Hepatocyte (in vitro differentiated cells): ENCODE results near the gene GCSAML. TPM values are rescaled to one million over a fixed set of nuclear protein-coding genes. Genes with fewer than 3 reads are reported as not detected.
"Not testable (repeated sequence)": the region's sequence is repeated elsewhere in the genome, so short reads cannot be mapped to it uniquely, and the experiment has no call there.

Experiments used
- DNase-seq: peaks from one replicate; pipeline ENCODE4 v3.0.0-alpha.2; 2016; ENCODE audit warnings: low spot score
- H2AFZ ChIP-seq: fragments of 200-600 bp; sonication (generic); 2 replicates; pipeline ENCODE4 v1.6.0; 2016; ENCODE audit warnings: antibody characterized with exemption, mild to moderate bottlenecking
- H3K27ac ChIP-seq: fragments of 200-600 bp; sonication (generic); 2 replicates; pipeline ENCODE4 v1.5.1; 2016; ENCODE audit warnings: mild to moderate bottlenecking
- H3K27me3 ChIP-seq: fragments of 200-600 bp; sonication (generic); 2 replicates; pipeline ENCODE4 v1.6.1; 2016
- H3K36me3 ChIP-seq: fragments of 200-600 bp; sonication (generic); replicated peaks from 2 replicates; pipeline ENCODE4 v1.5.1; 2016; ENCODE audit warnings: low read depth; ENCODE audit not compliant: insufficient read depth
- H3K4me1 ChIP-seq: fragments of 200-600 bp; sonication (generic); 2 replicates; pipeline ENCODE4 v1.5.1; 2016; ENCODE audit warnings: mild to moderate bottlenecking, moderate library complexity; ENCODE audit not compliant: insufficient read depth
- H3K4me2 ChIP-seq: fragments of 200-600 bp; sonication (generic); 2 replicates; pipeline ENCODE4 v1.6.0; 2016
- H3K4me3 ChIP-seq: fragments of 200-600 bp; sonication (generic); 2 replicates; pipeline ENCODE4 v1.5.1; 2016; ENCODE audit warnings: mild to moderate bottlenecking
- H3K79me2 ChIP-seq: fragments of 200-600 bp; sonication (generic); 2 replicates; pipeline ENCODE4 v1.6.0; 2017; ENCODE audit warnings: mild to moderate bottlenecking
- H3K9me2 ChIP-seq: fragments of 200-600 bp; sonication (generic); replicated peaks from 2 replicates; pipeline ENCODE4 v1.6.0; 2017; ENCODE audit warnings: mild to moderate bottlenecking; ENCODE audit not compliant: insufficient read depth
- H3K9me3 ChIP-seq: fragments of 200-600 bp; sonication (generic); 2 replicates; pipeline ENCODE4 v1.5.1; 2016; ENCODE audit warnings: low read depth, mild to moderate bottlenecking
- H4K20me1 ChIP-seq: fragments of 200-600 bp; sonication (generic); 2 replicates; pipeline ENCODE4 v1.6.0; 2016; ENCODE audit warnings: mild to moderate bottlenecking; ENCODE audit not compliant: insufficient read depth, poor library complexity, severe bottlenecking
- EZH2 ChIP-seq: fragments of 200-600 bp; sonication (generic); IDR thresholded peaks from 2 replicates; pipeline ENCODE4 v1.6.1; 2016; ENCODE audit warnings: antibody characterized with exemption, mild to moderate bottlenecking, borderline replicate concordance
- EZH2phosphoT487 ChIP-seq: fragments of 200-600 bp; sonication (generic); IDR thresholded peaks from one replicate; pipeline ENCODE4 v1.6.1; 2018; ENCODE audit warnings: antibody characterized with exemption, mild to moderate bottlenecking, low read depth, moderate library complexity; ENCODE audit not compliant: unreplicated experiment, severe bottlenecking
- whole genome bisulfite sequencing: methylation state at CpG from one replicate; pipeline ENCODE4 v1.1.6; 2016; ENCODE audit warnings: low lambda C conversion rate; ENCODE audit errors: missing lambda C conversion rate; 5-methylcytosine and 5-hydroxymethylcytosine counted together
- polyA plus RNA-seq: library from polyadenylated mRNA; unstranded; fragments of >200 nt; fragmentation: Nextera tagmentation; extraction: Ambion mirVana; gene quantifications from 2 replicates; pipeline ENCODE4 v1.2.1, GENCODE V29; 2016
- total RNA-seq: library from RNA; depleted of rRNA; stranded (reverse); fragments of >200 nt; gene quantifications from 2 replicates; pipeline ENCODE4 v1.2.3, GENCODE V29; 2014
- TF ChIP-seq, protein P1 (sequence below): fragments of 200-600 bp; sonication (generic); IDR thresholded peaks from 2 replicates; pipeline ENCODE4 v1.5.1; 2016; ENCODE audit warnings: antibody characterized with exemption, mild to moderate bottlenecking; ENCODE audit not compliant: poor library complexity

GCSAML gene
- total and polyA plus RNA-seq, 2 experiments from 2014 or later, result not detected

GRCh38 chr1:247517795-247518612 is 30.9 kb upstream of the GCSAML start:
- Histone ChIP-seq H3K4me2 (no peak overlapping the region), H3K36me3 (no peaks in the 10 kb centered on the region), H3K27ac (no peak overlapping the region), H2AFZ (no peak overlapping the region), H4K20me1 (no peaks in the 10 kb centered on the region), H3K9me2 (no peaks in the 10 kb centered on the region), H3K9me3 (no peaks in the 10 kb centered on the region), H3K4me3 (no peak overlapping the region), H3K79me2 (no peaks in the 10 kb centered on the region), H3K4me1 (no peaks in the 10 kb centered on the region), H3K27me3 (no peaks in the 10 kb centered on the region)
- TF ChIP-seq EZH2, result no peak
- TF ChIP-seq, protein P1, sequence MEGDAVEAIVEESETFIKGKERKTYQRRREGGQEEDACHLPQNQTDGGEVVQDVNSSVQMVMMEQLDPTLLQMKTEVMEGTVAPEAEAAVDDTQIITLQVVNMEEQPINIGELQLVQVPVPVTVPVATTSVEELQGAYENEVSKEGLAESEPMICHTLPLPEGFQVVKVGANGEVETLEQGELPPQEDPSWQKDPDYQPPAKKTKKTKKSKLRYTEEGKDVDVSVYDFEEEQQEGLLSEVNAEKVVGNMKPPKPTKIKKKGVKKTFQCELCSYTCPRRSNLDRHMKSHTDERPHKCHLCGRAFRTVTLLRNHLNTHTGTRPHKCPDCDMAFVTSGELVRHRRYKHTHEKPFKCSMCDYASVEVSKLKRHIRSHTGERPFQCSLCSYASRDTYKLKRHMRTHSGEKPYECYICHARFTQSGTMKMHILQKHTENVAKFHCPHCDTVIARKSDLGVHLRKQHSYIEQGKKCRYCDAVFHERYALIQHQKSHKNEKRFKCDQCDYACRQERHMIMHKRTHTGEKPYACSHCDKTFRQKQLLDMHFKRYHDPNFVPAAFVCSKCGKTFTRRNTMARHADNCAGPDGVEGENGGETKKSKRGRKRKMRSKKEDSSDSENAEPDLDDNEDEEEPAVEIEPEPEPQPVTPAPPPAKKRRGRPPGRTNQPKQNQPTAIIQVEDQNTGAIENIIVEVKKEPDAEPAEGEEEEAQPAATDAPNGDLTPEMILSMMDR, result no peak
- no peak for TF ChIP-seq EZH2phosphoT487
- 96% methylated on average over 65 of the region's 72 CpGs for WGBS
- DNase-seq, result no peak

GRCh38 chr1:247518613-247518891 is 30.4 kb upstream of the GCSAML start:
- TF ChIP-seq, protein P1, result no peak
- TF ChIP-seq EZH2phosphoT487 (no peak), EZH2 (no peak)
- H3K9me3 ChIP-seq, result no peaks in the 10 kb centered on the region
- no peak overlapping the region for H2AFZ ChIP-seq

DNA sequence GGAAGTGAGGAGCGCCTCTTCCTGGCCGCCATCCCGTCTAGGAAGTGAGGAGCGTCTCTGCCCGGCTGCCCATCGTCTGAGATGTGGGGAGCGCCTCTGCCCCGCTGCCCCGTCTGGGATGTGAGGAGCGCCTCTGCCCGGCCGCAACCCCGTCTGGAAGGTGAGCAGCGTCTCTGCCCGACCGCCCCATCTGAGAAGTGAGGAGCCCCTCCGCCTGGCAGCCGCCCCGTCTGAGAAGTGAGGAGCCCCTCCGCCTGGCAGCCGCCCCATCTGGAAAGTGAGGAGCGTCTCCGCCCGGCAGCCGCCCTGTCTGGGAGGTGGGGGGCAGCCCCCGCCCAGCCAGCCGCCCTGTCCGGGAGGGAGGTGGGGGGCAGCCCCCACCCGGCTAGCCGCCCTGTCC is 27.0 kb upstream of the GCSAML start:
- H3K27me3 ChIP-seq, H3K4me1 ChIP-seq, H3K4me3 ChIP-seq, DNase-seq, H4K20me1 ChIP-seq, H3K9me2 ChIP-seq, H3K79me2 ChIP-seq, H3K27ac ChIP-seq, H3K36me3 ChIP-seq, H3K4me2 ChIP-seq, H3K9me3 ChIP-seq, H2AFZ ChIP-seq: not testable (repeated sequence)
- 85% methylated on average over 9 of the region's 30 CpGs for whole genome bisulfite sequencing

More at GRCh38 chr1:247518613-247518891, 30.4 kb upstream of the GCSAML start:
- Histone ChIP-seq H3K27me3 (no peaks in the 10 kb centered on the region), H3K4me1 (no peaks in the 10 kb centered on the region), H3K9me2 (no peaks in the 10 kb centered on the region), H3K4me3 (no peak overlapping the region), H3K79me2 (no peaks in the 10 kb centered on the region), H3K36me3 (no peaks in the 10 kb centered on the region), H3K4me2 (no peak overlapping the region), H4K20me1 (no peaks in the 10 kb centered on the region), H3K27ac (no peak overlapping the region)
- no peak for DNase-seq
- 95% methylated on average over 19 of the region's 19 CpGs for whole genome bisulfite sequencing

DNA sequence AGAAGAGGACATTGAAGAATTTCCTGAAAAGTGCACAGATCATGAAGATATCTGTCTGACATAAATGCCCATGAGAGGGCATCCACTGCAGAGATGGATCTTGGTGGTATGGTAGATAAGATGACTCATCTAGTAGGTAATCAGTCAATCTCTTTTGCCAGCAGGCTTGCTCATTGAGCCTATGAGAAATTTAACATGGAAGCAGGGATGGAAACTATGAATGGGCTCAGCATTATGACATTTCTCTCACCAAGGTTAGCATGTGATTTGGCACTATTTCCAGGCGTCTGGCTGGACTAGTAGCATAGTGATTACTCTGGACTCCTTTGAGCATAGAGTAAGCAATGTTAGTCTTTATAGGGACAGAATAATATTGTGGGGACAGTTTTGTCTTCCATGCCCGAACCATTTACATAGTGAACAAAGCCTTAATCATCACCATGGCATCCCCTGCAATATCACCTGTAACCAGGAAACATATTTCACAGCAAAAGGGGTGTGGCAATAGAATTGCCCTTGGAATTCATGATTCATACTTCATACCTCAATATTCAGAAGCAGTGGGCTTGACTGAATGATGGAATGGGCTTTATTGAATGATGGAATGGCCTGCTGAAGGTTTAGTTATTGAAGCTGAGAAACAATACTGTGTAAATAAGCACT is 20.0 kb upstream of the GCSAML start:
- Histone ChIP-seq H3K4me2 (no peak overlapping the region), H3K4me3 (no peak overlapping the region), H3K4me1 (no peaks in the 10 kb centered on the region), H3K27me3 (no peaks in the 10 kb centered on the region), H2AFZ (no peak overlapping the region), H3K79me2 (no peaks in the 10 kb centered on the region), H3K9me2 (no peaks in the 10 kb centered on the region), H4K20me1 (no peaks in the 10 kb centered on the region), H3K36me3 (no peaks in the 10 kb centered on the region), H3K27ac (no peak overlapping the region), H3K9me3 (no peaks in the 10 kb centered on the region)
- no peak for DNase-seq
- WGBS, result 79% methylated on average over 2 of the region's 2 CpGs
- TF ChIP-seq EZH2phosphoT487 (no peak), EZH2 (no peak)
- TF ChIP-seq, protein P1, result no peak
